GM20000 (cell line): ENCODE results near the gene HSFX4.
"Not testable (repeated sequence)": the region's sequence is repeated elsewhere in the genome, so short reads cannot be mapped to it uniquely, and the experiment has no call there.

Experiments
- DNase-seq: peaks from one replicate; pipeline ENCODE4 v3.0.0; 2012; ENCODE audit warnings: low spot score
- CTCF ChIP-seq: IDR thresholded peaks from 2 replicates; pipeline ENCODE4 v1.5.1; 2012; ENCODE audit warnings: mild to moderate bottlenecking, control low read depth; ENCODE audit errors: extremely low read depth, missing control alignments

Gene HSFX4

GRCh38 chrX:149929400-149929799, at the start of gene HSFX4:
Gene HSFX4, plus strand, starts transcription at chrX:149929573. Its CDS starts 72 bp downstream, at chrX:149929645.
- not testable (repeated sequence) for DNase-seq

- peak; percentile 8 for TF ChIP-seq CTCF
Measured at GRCh38 chrX:149881081-149881711, 48.2 kb upstream of the HSFX4 start, which contains the start of gene MAGEA8. Gene MAGEA8, plus strand, starts transcription at chrX:149881183. Its CDS starts 3,090 bp downstream, at chrX:149884273.

GRCh38 chrX:149890828-149891227, 38.5 kb upstream of the HSFX4 start:
- not testable (repeated sequence) for DNase-seq

More at GRCh38 chrX:149881081-149881711, 48.2 kb upstream of the HSFX4 start, which contains the start of gene MAGEA8:
- no peak for DNase-seq

- DNase-seq, result no peak
- TF ChIP-seq CTCF, result no peak
Measured at GRCh38 chrX:149898554-149898953, 30.8 kb upstream of the HSFX4 start.

GRCh38 chrX:149903889-149904748, 25.3 kb upstream of the HSFX4 start:
- no peak for TF ChIP-seq CTCF
- no peak for DNase-seq

- no peak for DNase-seq
- no peak for TF ChIP-seq CTCF
Measured at GRCh38 chrX:149908308-149908707, 21.1 kb upstream of the HSFX4 start.

- no peak for TF ChIP-seq CTCF
- no peak for DNase-seq
Measured at GRCh38 chrX:149908727-149909126, 20.6 kb upstream of the HSFX4 start.

- DNase-seq, result no peak
- TF ChIP-seq CTCF, result no peak
Measured at GRCh38 chrX:149909324-149910177, 19.8 kb upstream of the HSFX4 start.
